Testis (tissue), 3 donors: ENCODE results near the gene DUOX1. TPM values are rescaled to one million over a fixed set of nuclear protein-coding genes. Genes with fewer than 3 reads are reported as not detected.
A peak's percentile ranks its signal among the peaks of the same experiment; 100 is the strongest.

ENCODE experiments used
- DNase-seq: peaks from one replicate; pipeline ENCODE4 v3.0.0-alpha.2; 2019
- H3K27ac ChIP-seq, 2 donors: fragments of 200-600 bp; sonication (generic); one replicate each; pipeline ENCODE4 v1.5.1; 2019
- H3K27me3 ChIP-seq: fragments of 200-600 bp; sonication (generic); one replicate; pipeline ENCODE4 v1.5.1; 2019
- H3K36me3 ChIP-seq: fragments of 200-600 bp; sonication (generic); one replicate; pipeline ENCODE4 v1.5.1; 2017; ENCODE audit warnings: low read depth; ENCODE audit errors: missing control alignments
- H3K4me1 ChIP-seq: fragments of 200-600 bp; sonication (generic); one replicate; pipeline ENCODE4 v1.5.1; 2019
- H3K4me3 ChIP-seq, 2 donors: fragments of 200-600 bp; sonication (generic); one replicate each; pipeline ENCODE4 v1.5.1; 2017 to 2019
- H3K9me3 ChIP-seq: fragments of 200-600 bp; sonication (generic); one replicate; pipeline ENCODE4 v1.5.1; 2017
- CTCF ChIP-seq, 3 experiments: fragments of 450-650 bp in 2 of 3; fragments of 200-600 bp in 1 of 3; sonication (generic) in 1 of 3; IDR thresholded peaks; one replicate each; pipeline ENCODE4 v1.5.1; 2016 to 2019; ENCODE audit warnings: antibody characterized with exemption in 3 of 3, mild to moderate bottlenecking in 2 of 3, moderate library complexity in 1 of 3
- POLR2A ChIP-seq: fragments of 450-650 bp; IDR thresholded peaks from one replicate; pipeline ENCODE4 v1.6.1; 2017; ENCODE audit warnings: antibody characterized with exemption, mild to moderate bottlenecking, moderate library complexity
- WGBS, 2 donors: methylation state at CpG; one replicate each; pipeline ENCODE4 v1.1.5; 2018; 5-methylcytosine and 5-hydroxymethylcytosine counted together
- intact Hi-C: fragments of 100-400 bp; cut with DNase I; formaldehyde crosslinking; loops from one replicate; pipeline ENCODE4 v1.15.1; 2023; ENCODE audit warnings: low total_unique reads
- polyA plus RNA-seq: library from polyadenylated mRNA; stranded (reverse); fragments of 350-450 nt; fragmentation: Illumina TruSeq; extraction: RNeasy Lipid Tissue Mini Kit (QIAGEN cat#74804); gene quantifications from one replicate; pipeline ENCODE4 v1.2.3, GENCODE V29; 2014; ENCODE audit warnings: low read depth, low replicate concordance; ENCODE audit not compliant: insufficient read depth
- total RNA-seq, 2 donors: library from RNA; depleted of rRNA; stranded (reverse); fragments of >200 nt; gene quantifications; one replicate each; pipeline ENCODE4 v1.2.3, GENCODE V29; 2016

Gene DUOX1
- total and polyA plus RNA-seq, 3 donors from 2014 or later = 2.8 to 5.7 (median 5.3) TPM

- H3K9me3 ChIP-seq = no peaks in the 10 kb centered on the region
- intact Hi-C loops = no loop called here
- H3K27ac ChIP-seq = no peak overlapping the region
- H3K27me3 ChIP-seq = no peaks in the 10 kb centered on the region
- H3K36me3 ChIP-seq = no peaks in the 10 kb centered on the region
- H3K4me3 ChIP-seq = no peak overlapping the region
- no peaks in the 10 kb centered on the region for H3K4me1 ChIP-seq
- WGBS, 2 donors = 89 to 95% methylated on average over 11 to 13 of the region's 13 CpGs
- no peak for DNase-seq
- TF ChIP-seq CTCF (IDR thresholded peaks at IDR 0.05) (peak in 1 of 3 experiments; percentile 23), POLR2A (no peak)
Measured at GRCh38 chr15:45179221-45179985, 49.6 kb downstream of the DUOX1 start.

- TF ChIP-seq CTCF (IDR thresholded peaks at IDR 0.05) (no peak), POLR2A (no peak)
- intact Hi-C loops = no loop called here
- 82 to 88% methylated on average over 7 of the region's 7 CpGs for WGBS, 2 donors
- Histone ChIP-seq H3K4me3 (no peak overlapping the region), H3K27me3 (no peaks in the 10 kb centered on the region), H3K36me3 (no peaks in the 10 kb centered on the region), H3K9me3 (no peaks in the 10 kb centered on the region), H3K27ac (no peak overlapping the region), H3K4me1 (no peaks in the 10 kb centered on the region)
- no peak for DNase-seq
Measured at GRCh38 chr15:45180201-45180600, 50.4 kb downstream of the DUOX1 start.

- no peaks in the 10 kb centered on the region for H3K27me3 ChIP-seq
- no peak for DNase-seq
- TF ChIP-seq CTCF (IDR thresholded peaks at IDR 0.05) (no peak), POLR2A (no peak)
- no peaks in the 10 kb centered on the region for H3K4me1 ChIP-seq
- H3K27ac ChIP-seq = no peak overlapping the region
- no peak overlapping the region for H3K4me3 ChIP-seq
- WGBS, 2 donors = 79 to 88% methylated on average over 2 to 8 of the region's 8 CpGs
- no peaks in the 10 kb centered on the region for H3K9me3 ChIP-seq
- no peaks in the 10 kb centered on the region for H3K36me3 ChIP-seq
- intact Hi-C loops = no loop called here
Measured at GRCh38 chr15:45180648-45181436, 51.0 kb downstream of the DUOX1 start.

GRCh38 chr15:45181491-45182285 lies 51.9 kb downstream of the DUOX1 start:
- 80 to 82% methylated on average over 9 of the region's 9 CpGs for WGBS, 2 donors
- Histone ChIP-seq H3K4me3 (no peak overlapping the region), H3K4me1 (no peaks in the 10 kb centered on the region), H3K36me3 (no peaks in the 10 kb centered on the region), H3K9me3 (no peaks in the 10 kb centered on the region), H3K27ac (no peak overlapping the region), H3K27me3 (no peaks in the 10 kb centered on the region)
- intact Hi-C loops = no loop called here
- DNase-seq = no peak
- TF ChIP-seq POLR2A (no peak), CTCF (IDR thresholded peaks at IDR 0.05) (no peak)
